ENCODE measurements around the gene S1PR4. TPM values are rescaled to one million over a fixed set of nuclear protein-coding genes. Genes with fewer than 3 reads are reported as not detected.

The S1PR4 gene
- total and polyA plus RNA-seq, 2 of the 13 experiments (the other 11 are each of a cell fraction or from before 2014, with no cell fraction given): 0.07 to 0.09 TPM

GRCh38 chr19:3227054-3227626 lies 48.6 kb downstream of the S1PR4 start:
- no peak overlapping the region for H3K4me3 ChIP-seq (replicated peaks in 1 of 3; ENCODE audit: insufficient read depth in 1 of 3, low read depth in 2 of 3, low read length in 3 of 3)
- no TSS peak for BruUV-seq (replicated peaks)
- DNase-seq (ENCODE audit: low spot score): no peak
- no peak overlapping the region for H3K4me2 ChIP-seq (ENCODE audit: low read depth, low read length)
- in situ Hi-C loops (cut with HindIII; ENCODE audit: extremely low pct_ligation_motif_present, low pct_unique_long_range_greater_than_20kb) (no loop called here), intact Hi-C loops (cut with micrococcal nuclease; ENCODE audit: unreplicated experiment) (no loop called here)
- ATAC-seq: no peak; the same call in 2 of the 3 replicates
- no peak for FAIRE-seq
- H2AFZ ChIP-seq (ENCODE audit: low read length): no peak overlapping the region
- TF ChIP-seq, protein P1, sequence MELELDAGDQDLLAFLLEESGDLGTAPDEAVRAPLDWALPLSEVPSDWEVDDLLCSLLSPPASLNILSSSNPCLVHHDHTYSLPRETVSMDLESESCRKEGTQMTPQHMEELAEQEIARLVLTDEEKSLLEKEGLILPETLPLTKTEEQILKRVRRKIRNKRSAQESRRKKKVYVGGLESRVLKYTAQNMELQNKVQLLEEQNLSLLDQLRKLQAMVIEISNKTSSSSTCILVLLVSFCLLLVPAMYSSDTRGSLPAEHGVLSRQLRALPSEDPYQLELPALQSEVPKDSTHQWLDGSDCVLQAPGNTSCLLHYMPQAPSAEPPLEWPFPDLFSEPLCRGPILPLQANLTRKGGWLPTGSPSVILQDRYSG (CRISPR knock-in tag; IDR thresholded peaks at IDR 0.05): no peak
- peak; percentile 96 for TF ChIP-seq ZNF768 (CRISPR knock-in tag; IDR thresholded peaks at IDR 0.05)
- H3K27ac ChIP-seq (ENCODE audit: extremely low read length, insufficient read depth, low read length): no peak overlapping the region
- H3K9me3 ChIP-seq (ENCODE audit: low read length): no peaks in the 10 kb centered on the region
- no peaks in the 10 kb centered on the region for H3K4me1 ChIP-seq (ENCODE audit: insufficient read depth, low read length)
- peaks cover 4% of the 10 kb centered on the region; the same call in 1 of the 2 replicates for H4K20me1 ChIP-seq (ENCODE audit: insufficient read depth, low read length)
- H3K9ac ChIP-seq (ENCODE audit: insufficient read depth, low read depth, low read length): no peak overlapping the region
- peaks cover 2 to 43% of the 10 kb centered on the region in 2 experiments; a peak in 4 of 5 replicates for H3K27me3 ChIP-seq (ENCODE audit: control insufficient read depth in 1 of 2, insufficient read depth in 2 of 2, low read length in 2 of 2)
- POLR2A ChIA-PET: no interaction called here
- CTCF ChIA-PET (ENCODE audit: low intra/inter-chr PET ratio, low total read pairs): no interaction called here
- 0% methylated on average over 4 of the region's 12 CpGs for WGBS (ENCODE audit: low lambda C conversion rate)
- H3K79me2 ChIP-seq (ENCODE audit: insufficient read depth, low read length): no peaks in the 10 kb centered on the region
- H3K36me3 ChIP-seq (replicated peaks in 1 of 2; ENCODE audit: control insufficient read depth in 1 of 2, insufficient read depth in 2 of 2, low read length in 2 of 2): no peaks in the 10 kb centered on the region

DNA sequence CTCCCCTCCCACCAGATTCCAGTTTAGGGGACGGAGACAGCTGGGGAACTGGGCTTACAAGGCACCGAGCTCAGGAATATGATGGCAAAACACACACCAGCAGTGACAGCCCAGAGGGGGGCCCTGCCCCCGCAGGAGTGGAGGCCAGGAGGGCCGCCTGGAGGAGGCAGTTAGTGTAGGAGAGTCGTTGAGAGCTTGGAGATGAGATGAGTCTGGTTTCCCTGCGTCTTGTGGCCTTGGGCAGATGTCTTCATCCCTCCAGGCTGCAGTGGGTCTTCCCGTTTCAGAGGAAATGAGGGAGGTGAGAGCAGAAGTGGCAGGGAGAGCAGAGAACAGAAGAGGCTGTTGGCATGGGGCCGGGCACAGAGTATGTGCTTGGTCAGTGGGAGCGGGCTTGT lies 50.8 kb downstream of the S1PR4 start:
- ChIA-PET POLR2A (no interaction called here), CTCF (ENCODE audit: low intra/inter-chr PET ratio, low total read pairs) (no interaction called here)
- in situ Hi-C loops (cut with HindIII; ENCODE audit: extremely low pct_ligation_motif_present, low pct_unique_long_range_greater_than_20kb) (no loop called here), intact Hi-C loops (cut with micrococcal nuclease; ENCODE audit: unreplicated experiment) (no loop called here)
- ATAC-seq (no peak), FAIRE-seq (no peak), DNase-seq (ENCODE audit: low spot score) (no peak)
- H3K9me3 ChIP-seq (ENCODE audit: low read length): no peaks in the 10 kb centered on the region
- H2AFZ ChIP-seq (ENCODE audit: low read length): no peak overlapping the region
- H3K4me2 ChIP-seq (ENCODE audit: low read depth, low read length): no peak overlapping the region
- TF ChIP-seq, protein P2, sequence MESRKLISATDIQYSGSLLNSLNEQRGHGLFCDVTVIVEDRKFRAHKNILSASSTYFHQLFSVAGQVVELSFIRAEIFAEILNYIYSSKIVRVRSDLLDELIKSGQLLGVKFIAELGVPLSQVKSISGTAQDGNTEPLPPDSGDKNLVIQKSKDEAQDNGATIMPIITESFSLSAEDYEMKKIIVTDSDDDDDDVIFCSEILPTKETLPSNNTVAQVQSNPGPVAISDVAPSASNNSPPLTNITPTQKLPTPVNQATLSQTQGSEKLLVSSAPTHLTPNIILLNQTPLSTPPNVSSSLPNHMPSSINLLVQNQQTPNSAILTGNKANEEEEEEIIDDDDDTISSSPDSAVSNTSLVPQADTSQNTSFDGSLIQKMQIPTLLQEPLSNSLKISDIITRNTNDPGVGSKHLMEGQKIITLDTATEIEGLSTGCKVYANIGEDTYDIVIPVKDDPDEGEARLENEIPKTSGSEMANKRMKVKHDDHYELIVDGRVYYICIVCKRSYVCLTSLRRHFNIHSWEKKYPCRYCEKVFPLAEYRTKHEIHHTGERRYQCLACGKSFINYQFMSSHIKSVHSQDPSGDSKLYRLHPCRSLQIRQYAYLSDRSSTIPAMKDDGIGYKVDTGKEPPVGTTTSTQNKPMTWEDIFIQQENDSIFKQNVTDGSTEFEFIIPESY (CRISPR knock-in tag; IDR thresholded peaks at IDR 0.05): no peak
- TF ChIP-seq ZNF382 (CRISPR knock-in tag; IDR thresholded peaks at IDR 0.05; ENCODE audit: borderline replicate concordance) (no peak), ZNF772 (CRISPR knock-in tag; IDR thresholded peaks at IDR 0.05) (no peak), SAFB2 (CRISPR knock-in tag; IDR thresholded peaks at IDR 0.05; ENCODE audit: borderline replicate concordance, low read depth) (no peak)
- no peaks in the 10 kb centered on the region for H3K36me3 ChIP-seq (replicated peaks in 1 of 2; ENCODE audit: control insufficient read depth in 1 of 2, insufficient read depth in 2 of 2, low read length in 2 of 2)
- no peak overlapping the region for H3K27ac ChIP-seq (ENCODE audit: extremely low read length, insufficient read depth, low read length)
- BruUV-seq (replicated peaks): no TSS peak
- H3K9ac ChIP-seq (ENCODE audit: insufficient read depth, low read depth, low read length): no peak overlapping the region
- H3K4me3 ChIP-seq (replicated peaks in 1 of 3; ENCODE audit: insufficient read depth in 1 of 3, low read depth in 2 of 3, low read length in 3 of 3): no peak overlapping the region
- peaks cover 2 to 43% of the 10 kb centered on the region in 2 experiments; a peak in 4 of 5 replicates for H3K27me3 ChIP-seq (ENCODE audit: control insufficient read depth in 1 of 2, insufficient read depth in 2 of 2, low read length in 2 of 2)
- H4K20me1 ChIP-seq (ENCODE audit: insufficient read depth, low read length): no peaks in the 10 kb centered on the region
- H3K79me2 ChIP-seq (ENCODE audit: insufficient read depth, low read length): no peaks in the 10 kb centered on the region
- no peaks in the 10 kb centered on the region for H3K4me1 ChIP-seq (ENCODE audit: insufficient read depth, low read length)
- WGBS (ENCODE audit: low lambda C conversion rate): 11% methylated on average over 9 of the region's 9 CpGs

Other genes starting within 250 kb of the S1PR4 start
- gene ZNF77, start 233.8 kb upstream of the S1PR4 start, total RNA-seq (2016; rRNA removed; fragmentation: Illumina TruSeq; extraction: Trizol): 11.5 and 12.6 TPM in 2 replicates
- gene ZNF77, start 233.8 kb upstream of the S1PR4 start, polyA plus RNA-seq (2011; rRNA removed): 7.1 and 7.8 TPM in 2 replicates
- gene TLE6, start 201.2 kb upstream of the S1PR4 start, total RNA-seq (2016; rRNA removed; fragmentation: Illumina TruSeq; extraction: Trizol): 0.24 and 0.28 TPM in 2 replicates
- gene TLE6, start 201.2 kb upstream of the S1PR4 start, polyA plus RNA-seq (2011; rRNA removed): 5.5 and 6.4 TPM in 2 replicates
- 0.07 TPM in 1 of 2 replicates, not detected in the other for gene TLE2, start 149.5 kb upstream of the S1PR4 start, total RNA-seq (2016; rRNA removed; fragmentation: Illumina TruSeq; extraction: Trizol)
- gene TLE2, start 149.5 kb upstream of the S1PR4 start, polyA plus RNA-seq (2011; rRNA removed): 0.72 and 0.81 TPM in 2 replicates
- gene TLE5, start 116.3 kb upstream of the S1PR4 start, total RNA-seq (2016; rRNA removed; fragmentation: Illumina TruSeq; extraction: Trizol): 51.6 and 62.8 TPM in 2 replicates
- gene TLE5, start 116.3 kb upstream of the S1PR4 start, polyA plus RNA-seq (2011; rRNA removed): 189 and 246 TPM in 2 replicates
- gene GNA11, start 84.4 kb upstream of the S1PR4 start, total RNA-seq (2016; rRNA removed; fragmentation: Illumina TruSeq; extraction: Trizol): 18.8 and 26.8 TPM in 2 replicates
- gene GNA11, start 84.4 kb upstream of the S1PR4 start, polyA plus RNA-seq (2011; rRNA removed): 16.0 and 16.8 TPM in 2 replicates
- gene GNA15, start 42.7 kb upstream of the S1PR4 start, total RNA-seq (2016; rRNA removed; fragmentation: Illumina TruSeq; extraction: Trizol): not detected in 2 replicates
- gene GNA15, start 42.7 kb upstream of the S1PR4 start, polyA plus RNA-seq (2011; rRNA removed): not detected in 2 replicates
- 20.0 and 56.0 TPM in 2 replicates for gene NCLN, start 7.2 kb downstream of the S1PR4 start, total RNA-seq (2016; rRNA removed; fragmentation: Illumina TruSeq; extraction: Trizol)
- gene NCLN, start 7.2 kb downstream of the S1PR4 start, polyA plus RNA-seq (2011; rRNA removed): 42.6 and 55.5 TPM in 2 replicates
- gene CELF5, start 45.9 kb downstream of the S1PR4 start, total RNA-seq (2016; rRNA removed; fragmentation: Illumina TruSeq; extraction: Trizol): 0.14 and 0.31 TPM in 2 replicates
- 0.84 and 0.91 TPM in 2 replicates for gene CELF5, start 45.9 kb downstream of the S1PR4 start, polyA plus RNA-seq (2011; rRNA removed)
- gene NFIC, start 187.8 kb downstream of the S1PR4 start, total RNA-seq (2016; rRNA removed; fragmentation: Illumina TruSeq; extraction: Trizol): 2.5 and 2.9 TPM in 2 replicates
- gene NFIC, start 187.8 kb downstream of the S1PR4 start, polyA plus RNA-seq (2011; rRNA removed): 1.3 and 1.6 TPM in 2 replicates

Measured in HepG2 (cell line).